ACC112 (cell line): ENCODE measurements around the gene FOXC2.
A peak's percentile ranks its signal among the peaks of the same experiment; 100 is the strongest.

ENCODE experiments used
- H2AFZ ChIP-seq: fragments of 200-600 bp; sonication (generic); one replicate; pipeline ENCODE4 v1.6.0; 2017; ENCODE audit warnings: antibody characterized with exemption, low read length; ENCODE audit not compliant: unreplicated experiment
- H3K27ac ChIP-seq: fragments of 200-600 bp; sonication (generic); 2 replicates; pipeline ENCODE4 v1.5.1; 2014; ENCODE audit warnings: low read depth, mild to moderate bottlenecking, antibody characterized with exemption, low read length, moderate library complexity
- H3K27me3 ChIP-seq: fragments of 200-600 bp; sonication (generic); 2 replicates; pipeline ENCODE4 v1.6.1; 2014; ENCODE audit warnings: mild to moderate bottlenecking, antibody characterized with exemption, low read length, moderate library complexity, mixed read lengths; ENCODE audit not compliant: insufficient read depth
- H3K36me3 ChIP-seq: fragments of 200-600 bp; sonication (generic); 2 replicates; pipeline ENCODE4 v1.6.1; 2016; ENCODE audit warnings: mild to moderate bottlenecking, antibody characterized with exemption, low read length, moderate library complexity, mixed read lengths; ENCODE audit not compliant: insufficient read depth
- H3K4me1 ChIP-seq: fragments of 200-600 bp; sonication (generic); one replicate; pipeline ENCODE4 v1.6.1; 2016; ENCODE audit warnings: low read length, mixed read lengths; ENCODE audit not compliant: insufficient read depth, unreplicated experiment, control insufficient read depth
- H3K4me3 ChIP-seq: fragments of 200-600 bp; sonication (generic); 2 replicates; pipeline ENCODE4 v1.5.1; 2014; ENCODE audit warnings: mild to moderate bottlenecking, low read depth, low read length
- H3K79me2 ChIP-seq: fragments of 200-600 bp; sonication (generic); one replicate; pipeline ENCODE4 v1.6.0; 2016; ENCODE audit warnings: low read length; ENCODE audit not compliant: control insufficient read depth, unreplicated experiment, insufficient read depth

Gene FOXC2

GRCh38 chr16:86566601-86566965 lies at the start of gene FOXC2:
Gene FOXC2 (plus strand): TSS chr16:86566829. CDS start chr16:86567336, 507 bp downstream.
- Histone ChIP-seq H3K36me3 (peaks cover 27% of the 10 kb centered on the region; the same call in 1 of the 2 replicates), H3K79me2 (peaks cover 61% of the 10 kb centered on the region), H3K27ac (peak within 1 kb of the TSS; percentile 83), H2AFZ (peak within 1 kb of the TSS; percentile 17), H3K27me3 (no peaks in the 10 kb centered on the region), H3K4me3 (peak within 1 kb of the TSS; percentile 92), H3K4me1 (peaks cover 17% of the 10 kb centered on the region)

GRCh38 chr16:86517033-86517432 lies 49.6 kb upstream of the FOXC2 start:
- Histone ChIP-seq H3K27ac (no peak overlapping the region), H3K36me3 (no peaks in the 10 kb centered on the region), H3K4me1 (no peaks in the 10 kb centered on the region), H3K27me3 (peaks cover 67% of the 10 kb centered on the region), H3K4me3 (no peak overlapping the region), H2AFZ (no peak overlapping the region), H3K79me2 (no peaks in the 10 kb centered on the region)

GRCh38 chr16:86517652-86518258 lies 48.9 kb upstream of the FOXC2 start:
- no peak overlapping the region for H2AFZ ChIP-seq
- H3K79me2 ChIP-seq = no peaks in the 10 kb centered on the region
- no peak overlapping the region for H3K27ac ChIP-seq
- H3K36me3 ChIP-seq = no peaks in the 10 kb centered on the region
- H3K27me3 ChIP-seq = peaks cover 62% of the 10 kb centered on the region
- no peak overlapping the region for H3K4me3 ChIP-seq
- no peaks in the 10 kb centered on the region for H3K4me1 ChIP-seq

- H3K79me2 ChIP-seq = no peaks in the 10 kb centered on the region
- H3K4me1 ChIP-seq = no peaks in the 10 kb centered on the region
- no peak overlapping the region for H3K4me3 ChIP-seq
- H3K27ac ChIP-seq = no peak overlapping the region
- H3K27me3 ChIP-seq = peaks cover 60% of the 10 kb centered on the region
- H3K36me3 ChIP-seq = no peaks in the 10 kb centered on the region
- no peak overlapping the region for H2AFZ ChIP-seq
Observed at GRCh38 chr16:86519007-86519648, 47.5 kb upstream of the FOXC2 start.

GRCh38 chr16:86519649-86520316 lies 46.8 kb upstream of the FOXC2 start:
- H3K4me1 ChIP-seq = no peaks in the 10 kb centered on the region
- H3K36me3 ChIP-seq = no peaks in the 10 kb centered on the region
- no peak overlapping the region for H3K27ac ChIP-seq
- no peaks in the 10 kb centered on the region for H3K79me2 ChIP-seq
- no peak overlapping the region for H2AFZ ChIP-seq
- peak overlapping the region; percentile 72 for H3K4me3 ChIP-seq
- peaks cover 56% of the 10 kb centered on the region for H3K27me3 ChIP-seq

- H3K36me3 ChIP-seq = no peaks in the 10 kb centered on the region
- no peaks in the 10 kb centered on the region for H3K79me2 ChIP-seq
- H2AFZ ChIP-seq = peak overlapping the region; percentile 55
- H3K4me1 ChIP-seq = no peaks in the 10 kb centered on the region
- no peak overlapping the region for H3K27ac ChIP-seq
- peak overlapping the region; percentile 72 for H3K4me3 ChIP-seq
- H3K27me3 ChIP-seq = peaks cover 48% of the 10 kb centered on the region
Observed at GRCh38 chr16:86520317-86521210, 46.1 kb upstream of the FOXC2 start.

- no peaks in the 10 kb centered on the region for H3K4me1 ChIP-seq
- no peaks in the 10 kb centered on the region for H3K79me2 ChIP-seq
- H2AFZ ChIP-seq = no peak overlapping the region
- H3K27me3 ChIP-seq = peaks cover 39% of the 10 kb centered on the region
- no peak overlapping the region for H3K4me3 ChIP-seq
- H3K36me3 ChIP-seq = no peaks in the 10 kb centered on the region
- H3K27ac ChIP-seq = no peak overlapping the region
Observed at GRCh38 chr16:86521236-86522197, 45.1 kb upstream of the FOXC2 start.

- H3K27me3 ChIP-seq = peaks cover 28% of the 10 kb centered on the region
- no peak overlapping the region for H2AFZ ChIP-seq
- no peak overlapping the region for H3K27ac ChIP-seq
- H3K79me2 ChIP-seq = no peaks in the 10 kb centered on the region
- no peak overlapping the region for H3K4me3 ChIP-seq
- H3K36me3 ChIP-seq = no peaks in the 10 kb centered on the region
- no peaks in the 10 kb centered on the region for H3K4me1 ChIP-seq
Observed at GRCh38 chr16:86522634-86523033, 44.0 kb upstream of the FOXC2 start.

GRCh38 chr16:86523166-86523740 lies 43.4 kb upstream of the FOXC2 start:
- no peaks in the 10 kb centered on the region for H3K79me2 ChIP-seq
- no peak overlapping the region for H3K4me3 ChIP-seq
- no peaks in the 10 kb centered on the region for H3K4me1 ChIP-seq
- no peak overlapping the region for H2AFZ ChIP-seq
- no peaks in the 10 kb centered on the region for H3K36me3 ChIP-seq
- H3K27ac ChIP-seq = no peak overlapping the region
- H3K27me3 ChIP-seq = peaks cover 28% of the 10 kb centered on the region
